K562 (cell line): ENCODE data around the gene SCARF2. TPM values are rescaled to one million over a fixed set of nuclear protein-coding genes. Genes with fewer than 3 reads are reported as not detected.
A peak's percentile ranks its signal among the peaks of the same experiment; 100 is the strongest.

Experiments
- ATAC-seq: fragments of 200-7000 bp; cut with Tn5 transposase; 3 replicates; pipeline ENCODE4 v1.9.1; 2020; ENCODE audit warnings: moderate library complexity
- BruUV-seq: library from RNA; stranded (reverse); fragments of 400-500 nt; replicated peaks from 2 replicates; lab custom pipeline; 2021; lab: Mats Ljungman, UMichigan
- CTCF ChIA-PET: fragments of 300-600 bp; formaldehyde crosslinking; extraction: SDS; loops from one replicate; lab custom pipeline; 2021; ENCODE audit warnings: low intra/inter-chr PET ratio; lab: Yijun Ruan, JAX
- POLR2A ChIA-PET: fragments of 300-600, 350-650 bp; sonication (Branson Sonifier 250); formaldehyde crosslinking; extraction: SDS; loops from one replicate; lab custom pipeline; 2021; ENCODE audit warnings: antibody characterized with exemption, inconsistent platforms; lab: Yijun Ruan, JAX
- DNase-seq, 4 experiments: peaks; one replicate each; pipeline versions ENCODE4 v3.0.0 to v3.0.0-alpha.2; 2011 to 2018; ENCODE audit warnings: low spot score in 3 of 4, mixed read lengths in 3 of 4; ENCODE audit errors: extremely low read depth in 1 of 4
- FAIRE-seq: peaks from 2 replicates; lab custom pipeline; 2011; peaks lifted over from hg19 to GRCh38; lab: Jason Lieb, UNC
- H2AFZ ChIP-seq: 2 replicates; pipeline ENCODE4 v1.6.0; 2011; ENCODE audit warnings: low read depth, low read length, control low read depth, inconsistent platforms
- H3K27ac ChIP-seq: fragments of 200-600 bp; 3 replicates; pipeline ENCODE4 v1.8.0; 2011; ENCODE audit warnings: low read depth, mild to moderate bottlenecking, control low read depth, inconsistent platforms, low read length, moderate library complexity, mixed read lengths; ENCODE audit errors: extremely low read depth
- H3K27me3 ChIP-seq, 2 experiments: fragments of 300-600 bp in 1 of 2; 2 replicates in 1 of 2; 3 replicates in 1 of 2; pipeline versions ENCODE4 v1.6.0 to v1.8.0; 2011; ENCODE audit warnings: inconsistent platforms in 2 of 2, low read length in 2 of 2, mild to moderate bottlenecking in 1 of 2, mixed read lengths in 1 of 2, moderate library complexity in 1 of 2; ENCODE audit not compliant: control insufficient read depth in 2 of 2, insufficient read depth in 2 of 2
- H3K36me3 ChIP-seq: fragments of 300-600 bp; 3 replicates; pipeline ENCODE4 v1.8.0; 2011; ENCODE audit warnings: mild to moderate bottlenecking, low read length, inconsistent platforms; ENCODE audit not compliant: control insufficient read depth, insufficient read depth
- H3K4me1 ChIP-seq, 2 experiments: fragments of 200-600 bp in 1 of 2; replicated peaks in 1 of 2; 2 replicates in 1 of 2; 3 replicates in 1 of 2; pipeline versions ENCODE4 v1.5.1 to v1.8.0; 2011; ENCODE audit warnings: inconsistent platforms in 2 of 2, low read length in 2 of 2, mild to moderate bottlenecking in 1 of 2, mixed read lengths in 1 of 2, moderate library complexity in 1 of 2; ENCODE audit not compliant: control insufficient read depth in 2 of 2, insufficient read depth in 2 of 2
- H3K4me2 ChIP-seq: 2 replicates; pipeline ENCODE4 v1.6.1; 2011; ENCODE audit warnings: low read length, control low read depth, inconsistent platforms, mixed read lengths; ENCODE audit not compliant: insufficient read depth
- H3K4me3 ChIP-seq: fragments of 200-600 bp; sonication (generic), shearing (Covaris generic); 2 replicates; pipeline ENCODE4 v1.5.1; 2016; ENCODE audit warnings: control low read depth, inconsistent platforms
- H3K79me2 ChIP-seq: fragments of 200-600 bp; 3 replicates; pipeline ENCODE4 v1.8.0; 2011; ENCODE audit warnings: low read length, inconsistent platforms; ENCODE audit not compliant: control insufficient read depth, insufficient read depth
- H3K9ac ChIP-seq, 2 experiments: 2 replicates each; pipeline versions ENCODE4 v1.6.0 to v1.6.1; 2011; ENCODE audit warnings: low read depth in 2 of 2, low read length in 2 of 2, control low read depth in 1 of 2, inconsistent platforms in 1 of 2, mild to moderate bottlenecking in 1 of 2, mixed read lengths in 1 of 2; ENCODE audit not compliant: insufficient read depth in 1 of 2
- H3K9me1 ChIP-seq: one replicate; pipeline ENCODE4 v1.6.0; 2011; ENCODE audit warnings: inconsistent platforms, mild to moderate bottlenecking, low read length, moderate library complexity; ENCODE audit not compliant: control insufficient read depth, insufficient read depth
- H3K9me3 ChIP-seq: replicated peaks from 2 replicates; pipeline ENCODE4 v1.5.1; 2011; ENCODE audit warnings: low read depth, low read length, inconsistent platforms; ENCODE audit not compliant: control insufficient read depth, insufficient read depth
- H4K20me1 ChIP-seq: replicated peaks from 2 replicates; pipeline ENCODE4 v1.6.1; 2011; ENCODE audit warnings: low read length, inconsistent platforms, mixed read lengths; ENCODE audit not compliant: control insufficient read depth, insufficient read depth
- ARHGAP35 ChIP-seq: fragments of 450-650 bp; IDR thresholded peaks from 2 replicates; pipeline ENCODE4 v1.6.1; 2018; ENCODE audit not compliant: partially characterized antibody
- ASH1L ChIP-seq: fragments of 450-650 bp; IDR thresholded peaks from 2 replicates; pipeline ENCODE4 v1.6.1; 2018; ENCODE audit warnings: borderline replicate concordance, mild to moderate bottlenecking, low read depth; ENCODE audit not compliant: partially characterized antibody
- FOXP1 ChIP-seq: sonication (generic); formaldehyde crosslinking; IDR thresholded peaks from 2 replicates; pipeline ENCODE4 v1.8.0; 2022; ENCODE audit warnings: mild to moderate bottlenecking, missing genetic modification reagents
- HIVEP1 ChIP-seq: fragments of 250-450 bp; sonication (Bioruptor Pico); IDR thresholded peaks from 2 replicates; pipeline ENCODE4 v1.4.0; 2020; ENCODE audit warnings: mild to moderate bottlenecking
- HOXB6 ChIP-seq: fragments of 250-450 bp; sonication (Bioruptor Pico); IDR thresholded peaks from 2 replicates; pipeline ENCODE4 v1.5.1; 2022; ENCODE audit warnings: mild to moderate bottlenecking, borderline replicate concordance
- KLF16 ChIP-seq: IDR thresholded peaks from 2 replicates; pipeline ENCODE4 v1.6.1; 2016; ENCODE audit warnings: antibody characterized with exemption
- STAT5B ChIP-seq: fragments of 250-450 bp; sonication (Bioruptor Pico); IDR thresholded peaks from 2 replicates; pipeline ENCODE4 v1.8.0; 2021; ENCODE audit warnings: mild to moderate bottlenecking, inconsistent platforms
- ZBTB40 ChIP-seq, 2 experiments: fragments of 450-650 bp in 1 of 2; sonication (generic) in 1 of 2; formaldehyde crosslinking in 1 of 2; IDR thresholded peaks; 2 replicates each; pipeline versions ENCODE4 v1.7.1 to v1.9.0; 2016 to 2022; ENCODE audit warnings: inconsistent platforms in 1 of 2, mild to moderate bottlenecking in 1 of 2, missing genetic modification reagents in 1 of 2
- ZFP30 ChIP-seq: fragments of 250-450 bp; sonication (Bioruptor Pico); IDR thresholded peaks from 2 replicates; pipeline ENCODE4 v1.8.0; 2022; ENCODE audit warnings: moderate library complexity, mild to moderate bottlenecking, inconsistent platforms, borderline replicate concordance
- ZNF174 ChIP-seq: fragments of 250-450 bp; sonication (Bioruptor Pico); IDR thresholded peaks from 2 replicates; pipeline ENCODE4 v1.4.0; 2020; ENCODE audit warnings: mild to moderate bottlenecking
- ZNF764 ChIP-seq: fragments of 250-450 bp; sonication (Bioruptor Pico); IDR thresholded peaks from 2 replicates; pipeline ENCODE4 v1.4.0; 2020; ENCODE audit warnings: low read depth, mild to moderate bottlenecking, moderate library complexity
- WGBS: fragments of 100-300 bp; shearing (Covaris generic); methylation state at CpG from one replicate; pipeline ENCODE4 v1.1.6; 2016; ENCODE audit warnings: low coverage, mixed read lengths; ENCODE audit not compliant: insufficient coverage; ENCODE audit errors: missing lambda C conversion rate; 5-methylcytosine and 5-hydroxymethylcytosine counted together
- in situ Hi-C: fragments of 300-500 bp; cut with MboI; formaldehyde crosslinking; loops from 4 replicates; pipeline ENCODE4 v1.15.0; 2018; ENCODE audit warnings: inconsistent platforms, mixed read lengths
- intact Hi-C: fragments of 100-400 bp; cut with micrococcal nuclease; formaldehyde crosslinking; loops from 2 replicates; pipeline ENCODE4 v1.14.2; 2022
- polyA plus RNA-seq, 8 experiments: library from polyadenylated mRNA; depleted of rRNA in 4 of 8; stranded (reverse) in 5 of 8; unstranded in 3 of 8; fragments of >200 nt; fragmentation: Nextera tagmentation in 2 of 8; fragmentation: Illumina TruSeq in 1 of 8; extraction: Ambion mirVana in 2 of 8; extraction: Trizol in 1 of 8; gene quantifications; 2 replicates each; pipeline versions ENCODE4 v1.2.1 to v1.2.3, GENCODE V29; 2011 to 2014; ENCODE audit warnings: inconsistent platforms in 1 of 8, missing spikeins in 1 of 8
- total RNA-seq, 7 experiments: library from RNA; depleted of rRNA in 6 of 7; stranded (reverse); fragments of >200 nt in 6 of 7; fragmentation: Illumina TruSeq in 2 of 7; extraction: Trizol in 2 of 7; gene quantifications; 2 replicates each; pipeline versions ENCODE4 v1.2.1 to v1.2.3, GENCODE V29; 2011 to 2021; ENCODE audit warnings: low replicate concordance in 1 of 7
- TF ChIP-seq, protein P1 (sequence below): fragments of 250-450 bp; sonication (Bioruptor Pico); IDR thresholded peaks from 2 replicates; pipeline ENCODE4 v1.9.0; 2021; ENCODE audit warnings: mild to moderate bottlenecking
- TF ChIP-seq, protein P2 (sequence below), 2 experiments: fragments of 450-650 bp in 1 of 2; sonication (generic) in 1 of 2; formaldehyde crosslinking; conservative IDR thresholded peaks; 2 replicates each; pipeline versions ENCODE4 v1.4.0 to v1.8.1; 2020 to 2022; ENCODE audit warnings: mild to moderate bottlenecking in 1 of 2, missing genetic modification reagents in 1 of 2

Gene SCARF2
- total and polyA plus RNA-seq, 9 of the 15 experiments (the other 6 are each of a cell fraction or from before 2014, with no cell fraction given): 0.06 to 0.32 (median 0.21) TPM; not detected in 5

DNA sequence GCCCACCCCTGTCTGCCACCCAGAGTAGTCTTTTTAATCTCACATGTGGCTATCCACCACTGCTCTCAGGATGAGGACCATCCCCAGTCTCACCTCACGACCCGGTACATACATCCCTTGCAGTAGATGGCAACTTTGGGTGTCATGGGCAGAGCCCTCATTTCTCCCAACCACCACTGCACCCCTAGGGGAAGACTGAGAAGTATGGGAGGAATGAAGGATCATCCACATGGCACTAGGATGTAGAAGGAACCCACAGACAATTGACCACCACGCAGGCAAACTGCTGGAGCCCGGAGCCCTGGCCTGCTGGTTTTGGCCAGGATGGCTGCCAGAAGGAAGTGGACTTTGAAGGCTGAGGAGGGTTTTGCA lies 1.9 kb upstream of the SCARF2 start:
- in situ Hi-C loops: no loop called here
- TF ChIP-seq ARHGAP35 (no peak), KLF16 (no peak), STAT5B (CRISPR knock-in tag) (no peak), ZNF174 (no peak), FOXP1 (CRISPR knock-in tag) (no peak; the same call in 1 of the 2 replicates), ZBTB40 (IDR thresholded peaks at IDR 0.05) (no peak), ZBTB40 (CRISPR knock-in tag; IDR thresholded peaks at IDR 0.05) (peak; percentile 45; the same call in 1 of the 2 replicates), HIVEP1 (CRISPR knock-in tag) (no peak), HOXB6 (CRISPR knock-in tag) (no peak), ZNF764 (CRISPR knock-in tag) (peak; percentile 27; the same call in 1 of the 2 replicates), ASH1L (no peak), ZFP30 (CRISPR knock-in tag) (no peak)
- TF ChIP-seq, protein P1, sequence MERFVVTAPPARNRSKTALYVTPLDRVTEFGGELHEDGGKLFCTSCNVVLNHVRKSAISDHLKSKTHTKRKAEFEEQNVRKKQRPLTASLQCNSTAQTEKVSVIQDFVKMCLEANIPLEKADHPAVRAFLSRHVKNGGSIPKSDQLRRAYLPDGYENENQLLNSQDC: no peak
- TF ChIP-seq, protein P2, sequence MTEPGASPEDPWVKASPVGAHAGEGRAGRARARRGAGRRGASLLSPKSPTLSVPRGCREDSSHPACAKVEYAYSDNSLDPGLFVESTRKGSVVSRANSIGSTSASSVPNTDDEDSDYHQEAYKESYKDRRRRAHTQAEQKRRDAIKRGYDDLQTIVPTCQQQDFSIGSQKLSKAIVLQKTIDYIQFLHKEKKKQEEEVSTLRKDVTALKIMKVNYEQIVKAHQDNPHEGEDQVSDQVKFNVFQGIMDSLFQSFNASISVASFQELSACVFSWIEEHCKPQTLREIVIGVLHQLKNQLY (CRISPR knock-in tag; conservative IDR thresholded peaks at IDR 0.05): 0 out of 4 replicates have a peak, but pooled peaks of 1 of the 2 experiments have one; percentile 13

More for the DNA sequence above, 1.9 kb upstream of the SCARF2 start:
- H3K9me3 ChIP-seq: no peaks in the 10 kb centered on the region
- peaks cover 58% of the 10 kb centered on the region for H4K20me1 ChIP-seq
- DNase-seq (no peak), ATAC-seq (no peak), FAIRE-seq (peak; percentile 15)
- ChIA-PET POLR2A (interaction anchor here (1.1 to 4.8 kb wide), 4 partner anchors 11 to 115 kb away, joined by 3 to 35 read pairs (median 18); no protein-coding TSS in a partner anchor), CTCF (interaction anchor here (2.2 kb wide), 1 partner anchor 17 kb away, joined by 7 read pairs; no protein-coding TSS in a partner anchor)
- H3K79me2 ChIP-seq: no peaks in the 10 kb centered on the region
- peaks cover 4% of the 10 kb centered on the region for H3K9me1 ChIP-seq
- H3K4me3 ChIP-seq: no peak overlapping the region
- BruUV-seq: no TSS peak
- H3K27me3 ChIP-seq: peaks cover 54 to 79% of the 10 kb centered on the region in 2 experiments
- no peak overlapping the region for H3K4me2 ChIP-seq
- H2AFZ ChIP-seq: no peak overlapping the region
- intact Hi-C loops: no loop called here
- H3K36me3 ChIP-seq: no peaks in the 10 kb centered on the region
- no peak overlapping the region for H3K9ac ChIP-seq
- H3K4me1 ChIP-seq: peaks cover 0 to 38% of the 10 kb centered on the region in 2 experiments; a peak in 2 of 5 replicates
- WGBS: 10% methylated on average over 4 of the region's 4 CpGs
- H3K27ac ChIP-seq: no peak overlapping the region
